HEK293 (cell line): ENCODE measurements around the gene TSHZ2.

ENCODE experiments used
- OVOL3 ChIP-seq: fragments of 450-650 bp; formaldehyde crosslinking; IDR thresholded peaks from 2 replicates; pipeline ENCODE4 v1.5.1; 2016; ENCODE audit warnings: missing biosample characterization, missing genetic modification characterization
- SP7 ChIP-seq: fragments of 450-650 bp; formaldehyde crosslinking; IDR thresholded peaks from 2 replicates; pipeline ENCODE4 v1.5.1; 2016; ENCODE audit warnings: missing biosample characterization, missing genetic modification characterization
- ZFP37 ChIP-seq: fragments of 450-650 bp; formaldehyde crosslinking; IDR thresholded peaks from 2 replicates; pipeline ENCODE4 v1.5.1; 2016; ENCODE audit warnings: missing biosample characterization, missing genetic modification characterization
- ZFP41 ChIP-seq: fragments of 450-650 bp; formaldehyde crosslinking; IDR thresholded peaks from 2 replicates; pipeline ENCODE4 v1.5.1; 2016; ENCODE audit warnings: missing biosample characterization, missing genetic modification characterization, borderline replicate concordance
- ZNF157 ChIP-seq: fragments of 450-650 bp; formaldehyde crosslinking; IDR thresholded peaks from 2 replicates; pipeline ENCODE4 v1.5.1; 2016; ENCODE audit warnings: missing biosample characterization, missing genetic modification characterization
- ZNF391 ChIP-seq: fragments of 450-650 bp; formaldehyde crosslinking; IDR thresholded peaks from 2 replicates; pipeline ENCODE4 v1.5.1; 2016; ENCODE audit warnings: low read depth, missing biosample characterization, missing genetic modification characterization, borderline replicate concordance
- ZNF423 ChIP-seq: fragments of 450-650 bp; formaldehyde crosslinking; IDR thresholded peaks from 2 replicates; pipeline ENCODE4 v1.5.1; 2016; ENCODE audit warnings: missing biosample characterization, missing genetic modification characterization
- ZNF510 ChIP-seq: fragments of 450-650 bp; formaldehyde crosslinking; IDR thresholded peaks from 2 replicates; pipeline ENCODE4 v1.5.1; 2018; ENCODE audit warnings: mild to moderate bottlenecking, missing genetic modification characterization, missing biosample characterization; ENCODE audit not compliant: insufficient replicate concordance
- ZNF529 ChIP-seq: fragments of 450-650 bp; formaldehyde crosslinking; IDR thresholded peaks from 2 replicates; pipeline ENCODE4 v1.5.1; 2017; ENCODE audit warnings: missing genetic modification characterization, missing biosample characterization; ENCODE audit not compliant: insufficient replicate concordance
- ZNF558 ChIP-seq: fragments of 450-650 bp; formaldehyde crosslinking; IDR thresholded peaks from 2 replicates; pipeline ENCODE4 v1.5.1; 2016; ENCODE audit warnings: missing biosample characterization, missing genetic modification characterization
- ZNF623 ChIP-seq: fragments of 450-650 bp; formaldehyde crosslinking; IDR thresholded peaks from 2 replicates; pipeline ENCODE4 v1.5.1; 2016; ENCODE audit warnings: missing biosample characterization, missing genetic modification characterization
- ZNF837 ChIP-seq: fragments of 450-650 bp; formaldehyde crosslinking; IDR thresholded peaks from 2 replicates; pipeline ENCODE4 v1.5.1; 2016; ENCODE audit warnings: missing biosample characterization, missing genetic modification characterization
- TF ChIP-seq, protein P1 (sequence below): fragments of 450-650 bp; formaldehyde crosslinking; IDR thresholded peaks from 2 replicates; pipeline ENCODE4 v1.5.1; 2016; ENCODE audit warnings: missing biosample characterization, missing genetic modification characterization, borderline replicate concordance
- TF ChIP-seq, protein P2 (sequence below): fragments of 450-650 bp; formaldehyde crosslinking; IDR thresholded peaks from 2 replicates; pipeline ENCODE4 v1.5.1; 2016; ENCODE audit warnings: missing biosample characterization, missing genetic modification characterization
- TF ChIP-seq, protein P3 (sequence below): fragments of 450-650 bp; formaldehyde crosslinking; IDR thresholded peaks from 2 replicates; pipeline ENCODE4 v1.5.1; 2017; ENCODE audit warnings: missing biosample characterization, missing genetic modification characterization
- TF ChIP-seq, protein P4 (sequence below): fragments of 450-650 bp; formaldehyde crosslinking; IDR thresholded peaks from 2 replicates; pipeline ENCODE4 v1.5.1; 2016; ENCODE audit warnings: missing biosample characterization, missing genetic modification characterization
- TF ChIP-seq, protein P5 (sequence below): fragments of 450-650 bp; formaldehyde crosslinking; IDR thresholded peaks from 2 replicates; pipeline ENCODE4 v1.5.1; 2017; ENCODE audit warnings: missing biosample characterization, missing genetic modification characterization
- TF ChIP-seq, protein P6 (sequence below): fragments of 450-650 bp; formaldehyde crosslinking; IDR thresholded peaks from 2 replicates; pipeline ENCODE4 v1.5.1; 2016; ENCODE audit warnings: missing biosample characterization, missing genetic modification characterization, borderline replicate concordance
- TF ChIP-seq, protein P7 (sequence below): fragments of 450-650 bp; formaldehyde crosslinking; IDR thresholded peaks from 2 replicates; pipeline ENCODE4 v1.5.1; 2016; ENCODE audit warnings: missing biosample characterization, missing genetic modification characterization
- TF ChIP-seq, protein P8 (sequence below): fragments of 450-650 bp; formaldehyde crosslinking; IDR thresholded peaks from 2 replicates; pipeline ENCODE4 v1.5.1; 2016; ENCODE audit warnings: missing biosample characterization, missing genetic modification characterization

TSHZ2 gene

DNA sequence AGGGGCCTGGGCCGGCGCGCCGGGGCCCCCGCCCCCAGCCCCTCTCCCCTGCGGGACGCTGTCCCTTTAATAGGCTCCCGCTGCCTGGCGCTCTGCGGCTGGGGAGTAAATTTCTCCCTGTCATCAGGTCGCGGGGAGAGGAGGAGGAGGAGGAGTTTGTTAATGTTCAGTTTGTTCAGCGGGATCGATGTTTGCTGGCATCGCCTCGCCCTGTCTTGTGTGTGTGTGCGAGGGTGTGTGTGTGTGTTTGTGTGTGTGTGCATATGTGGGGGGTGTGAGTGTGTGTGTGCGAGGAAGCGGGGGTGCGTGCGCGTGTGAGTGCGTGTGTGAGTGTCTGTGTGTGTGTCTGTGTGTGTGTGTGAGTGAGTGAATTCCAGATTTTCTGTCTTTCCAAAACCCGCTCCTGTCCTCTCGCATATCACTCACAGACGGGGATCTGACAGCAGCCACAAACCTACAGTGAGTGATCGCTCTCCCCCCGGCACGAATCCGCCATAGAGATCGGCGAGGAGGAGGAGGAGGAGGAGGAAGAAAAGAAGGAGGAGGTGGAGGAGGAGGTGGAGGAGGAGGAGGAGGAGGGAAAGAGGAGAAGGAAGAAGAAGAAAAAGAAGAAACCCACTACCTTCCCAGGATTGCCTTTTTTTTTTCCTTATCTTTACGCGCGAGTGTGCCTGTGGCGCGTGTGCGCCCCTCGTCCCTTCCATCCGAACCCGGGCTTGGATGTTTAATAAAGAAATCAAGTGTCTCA, at the start of gene TSHZ2 (continued):
- TF ChIP-seq ZNF623 (tag by site-specific recombination) (no peak), ZNF423 (tag by site-specific recombination) (no peak), ZNF391 (peak; percentile 88; the same call in 1 of the 2 replicates), ZNF157 (tag by site-specific recombination) (no peak), OVOL3 (tag by site-specific recombination) (no peak), ZNF529 (tag by site-specific recombination) (no peak), SP7 (tag by site-specific recombination) (peak; percentile 98), ZNF510 (tag by site-specific recombination) (no peak), ZNF558 (no peak), ZFP41 (tag by site-specific recombination) (peak; percentile 33; the same call in 1 of the 2 replicates), ZFP37 (tag by site-specific recombination) (peak; percentile 94), ZNF837 (tag by site-specific recombination) (no peak)
- TF ChIP-seq, protein P1, sequence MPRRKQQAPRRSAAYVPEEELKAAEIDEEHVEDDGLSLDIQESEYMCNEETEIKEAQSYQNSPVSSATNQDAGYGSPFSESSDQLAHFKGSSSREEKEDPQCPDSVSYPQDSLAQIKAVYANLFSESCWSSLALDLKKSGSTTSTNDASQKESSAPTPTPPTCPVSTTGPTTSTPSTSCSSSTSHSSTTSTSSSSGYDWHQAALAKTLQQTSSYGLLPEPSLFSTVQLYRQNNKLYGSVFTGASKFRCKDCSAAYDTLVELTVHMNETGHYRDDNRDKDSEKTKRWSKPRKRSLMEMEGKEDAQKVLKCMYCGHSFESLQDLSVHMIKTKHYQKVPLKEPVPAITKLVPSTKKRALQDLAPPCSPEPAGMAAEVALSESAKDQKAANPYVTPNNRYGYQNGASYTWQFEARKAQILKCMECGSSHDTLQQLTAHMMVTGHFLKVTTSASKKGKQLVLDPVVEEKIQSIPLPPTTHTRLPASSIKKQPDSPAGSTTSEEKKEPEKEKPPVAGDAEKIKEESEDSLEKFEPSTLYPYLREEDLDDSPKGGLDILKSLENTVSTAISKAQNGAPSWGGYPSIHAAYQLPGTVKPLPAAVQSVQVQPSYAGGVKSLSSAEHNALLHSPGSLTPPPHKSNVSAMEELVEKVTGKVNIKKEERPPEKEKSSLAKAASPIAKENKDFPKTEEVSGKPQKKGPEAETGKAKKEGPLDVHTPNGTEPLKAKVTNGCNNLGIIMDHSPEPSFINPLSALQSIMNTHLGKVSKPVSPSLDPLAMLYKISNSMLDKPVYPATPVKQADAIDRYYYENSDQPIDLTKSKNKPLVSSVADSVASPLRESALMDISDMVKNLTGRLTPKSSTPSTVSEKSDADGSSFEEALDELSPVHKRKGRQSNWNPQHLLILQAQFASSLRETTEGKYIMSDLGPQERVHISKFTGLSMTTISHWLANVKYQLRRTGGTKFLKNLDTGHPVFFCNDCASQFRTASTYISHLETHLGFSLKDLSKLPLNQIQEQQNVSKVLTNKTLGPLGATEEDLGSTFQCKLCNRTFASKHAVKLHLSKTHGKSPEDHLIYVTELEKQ (tag by site-specific recombination) = peak; percentile 92
- TF ChIP-seq, protein P2, sequence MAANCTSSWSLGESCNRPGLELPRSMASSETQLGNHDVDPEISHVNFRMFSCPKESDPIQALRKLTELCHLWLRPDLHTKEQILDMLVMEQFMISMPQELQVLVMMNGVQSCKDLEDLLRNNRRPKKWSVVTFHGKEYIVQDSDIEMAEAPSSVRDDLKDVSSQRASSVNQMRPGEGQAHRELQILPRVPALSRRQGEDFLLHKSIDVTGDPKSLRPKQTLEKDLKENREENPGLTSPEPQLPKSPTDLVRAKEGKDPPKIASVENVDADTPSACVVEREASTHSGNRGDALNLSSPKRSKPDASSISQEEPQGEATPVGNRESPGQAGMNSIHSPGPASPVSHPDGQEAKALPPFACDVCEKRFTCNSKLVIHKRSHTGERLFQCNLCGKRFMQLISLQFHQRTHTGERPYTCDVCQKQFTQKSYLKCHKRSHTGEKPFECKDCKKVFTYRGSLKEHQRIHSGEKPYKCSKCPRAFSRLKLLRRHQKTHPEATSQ (tag by site-specific recombination) = peak; percentile 95; the same call in 1 of the 2 replicates
- TF ChIP-seq, protein P3, sequence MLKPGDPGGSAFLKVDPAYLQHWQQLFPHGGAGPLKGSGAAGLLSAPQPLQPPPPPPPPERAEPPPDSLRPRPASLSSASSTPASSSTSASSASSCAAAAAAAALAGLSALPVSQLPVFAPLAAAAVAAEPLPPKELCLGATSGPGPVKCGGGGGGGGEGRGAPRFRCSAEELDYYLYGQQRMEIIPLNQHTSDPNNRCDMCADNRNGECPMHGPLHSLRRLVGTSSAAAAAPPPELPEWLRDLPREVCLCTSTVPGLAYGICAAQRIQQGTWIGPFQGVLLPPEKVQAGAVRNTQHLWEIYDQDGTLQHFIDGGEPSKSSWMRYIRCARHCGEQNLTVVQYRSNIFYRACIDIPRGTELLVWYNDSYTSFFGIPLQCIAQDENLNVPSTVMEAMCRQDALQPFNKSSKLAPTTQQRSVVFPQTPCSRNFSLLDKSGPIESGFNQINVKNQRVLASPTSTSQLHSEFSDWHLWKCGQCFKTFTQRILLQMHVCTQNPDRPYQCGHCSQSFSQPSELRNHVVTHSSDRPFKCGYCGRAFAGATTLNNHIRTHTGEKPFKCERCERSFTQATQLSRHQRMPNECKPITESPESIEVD (tag by site-specific recombination) = no peak
- TF ChIP-seq, protein P4, sequence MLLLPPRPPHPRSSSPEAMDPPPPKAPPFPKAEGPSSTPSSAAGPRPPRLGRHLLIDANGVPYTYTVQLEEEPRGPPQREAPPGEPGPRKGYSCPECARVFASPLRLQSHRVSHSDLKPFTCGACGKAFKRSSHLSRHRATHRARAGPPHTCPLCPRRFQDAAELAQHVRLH = peak; percentile 94
- TF ChIP-seq, protein P5, sequence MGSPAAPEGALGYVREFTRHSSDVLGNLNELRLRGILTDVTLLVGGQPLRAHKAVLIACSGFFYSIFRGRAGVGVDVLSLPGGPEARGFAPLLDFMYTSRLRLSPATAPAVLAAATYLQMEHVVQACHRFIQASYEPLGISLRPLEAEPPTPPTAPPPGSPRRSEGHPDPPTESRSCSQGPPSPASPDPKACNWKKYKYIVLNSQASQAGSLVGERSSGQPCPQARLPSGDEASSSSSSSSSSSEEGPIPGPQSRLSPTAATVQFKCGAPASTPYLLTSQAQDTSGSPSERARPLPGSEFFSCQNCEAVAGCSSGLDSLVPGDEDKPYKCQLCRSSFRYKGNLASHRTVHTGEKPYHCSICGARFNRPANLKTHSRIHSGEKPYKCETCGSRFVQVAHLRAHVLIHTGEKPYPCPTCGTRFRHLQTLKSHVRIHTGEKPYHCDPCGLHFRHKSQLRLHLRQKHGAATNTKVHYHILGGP = peak; percentile 48; the same call in 1 of the 2 replicates
- TF ChIP-seq, protein P6, sequence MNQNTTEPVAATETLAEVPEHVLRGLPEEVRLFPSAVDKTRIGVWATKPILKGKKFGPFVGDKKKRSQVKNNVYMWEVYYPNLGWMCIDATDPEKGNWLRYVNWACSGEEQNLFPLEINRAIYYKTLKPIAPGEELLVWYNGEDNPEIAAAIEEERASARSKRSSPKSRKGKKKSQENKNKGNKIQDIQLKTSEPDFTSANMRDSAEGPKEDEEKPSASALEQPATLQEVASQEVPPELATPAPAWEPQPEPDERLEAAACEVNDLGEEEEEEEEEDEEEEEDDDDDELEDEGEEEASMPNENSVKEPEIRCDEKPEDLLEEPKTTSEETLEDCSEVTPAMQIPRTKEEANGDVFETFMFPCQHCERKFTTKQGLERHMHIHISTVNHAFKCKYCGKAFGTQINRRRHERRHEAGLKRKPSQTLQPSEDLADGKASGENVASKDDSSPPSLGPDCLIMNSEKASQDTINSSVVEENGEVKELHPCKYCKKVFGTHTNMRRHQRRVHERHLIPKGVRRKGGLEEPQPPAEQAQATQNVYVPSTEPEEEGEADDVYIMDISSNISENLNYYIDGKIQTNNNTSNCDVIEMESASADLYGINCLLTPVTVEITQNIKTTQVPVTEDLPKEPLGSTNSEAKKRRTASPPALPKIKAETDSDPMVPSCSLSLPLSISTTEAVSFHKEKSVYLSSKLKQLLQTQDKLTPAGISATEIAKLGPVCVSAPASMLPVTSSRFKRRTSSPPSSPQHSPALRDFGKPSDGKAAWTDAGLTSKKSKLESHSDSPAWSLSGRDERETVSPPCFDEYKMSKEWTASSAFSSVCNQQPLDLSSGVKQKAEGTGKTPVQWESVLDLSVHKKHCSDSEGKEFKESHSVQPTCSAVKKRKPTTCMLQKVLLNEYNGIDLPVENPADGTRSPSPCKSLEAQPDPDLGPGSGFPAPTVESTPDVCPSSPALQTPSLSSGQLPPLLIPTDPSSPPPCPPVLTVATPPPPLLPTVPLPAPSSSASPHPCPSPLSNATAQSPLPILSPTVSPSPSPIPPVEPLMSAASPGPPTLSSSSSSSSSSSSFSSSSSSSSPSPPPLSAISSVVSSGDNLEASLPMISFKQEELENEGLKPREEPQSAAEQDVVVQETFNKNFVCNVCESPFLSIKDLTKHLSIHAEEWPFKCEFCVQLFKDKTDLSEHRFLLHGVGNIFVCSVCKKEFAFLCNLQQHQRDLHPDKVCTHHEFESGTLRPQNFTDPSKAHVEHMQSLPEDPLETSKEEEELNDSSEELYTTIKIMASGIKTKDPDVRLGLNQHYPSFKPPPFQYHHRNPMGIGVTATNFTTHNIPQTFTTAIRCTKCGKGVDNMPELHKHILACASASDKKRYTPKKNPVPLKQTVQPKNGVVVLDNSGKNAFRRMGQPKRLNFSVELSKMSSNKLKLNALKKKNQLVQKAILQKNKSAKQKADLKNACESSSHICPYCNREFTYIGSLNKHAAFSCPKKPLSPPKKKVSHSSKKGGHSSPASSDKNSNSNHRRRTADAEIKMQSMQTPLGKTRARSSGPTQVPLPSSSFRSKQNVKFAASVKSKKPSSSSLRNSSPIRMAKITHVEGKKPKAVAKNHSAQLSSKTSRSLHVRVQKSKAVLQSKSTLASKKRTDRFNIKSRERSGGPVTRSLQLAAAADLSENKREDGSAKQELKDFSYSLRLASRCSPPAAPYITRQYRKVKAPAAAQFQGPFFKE (tag by site-specific recombination) = no peak
- TF ChIP-seq, protein P7, sequence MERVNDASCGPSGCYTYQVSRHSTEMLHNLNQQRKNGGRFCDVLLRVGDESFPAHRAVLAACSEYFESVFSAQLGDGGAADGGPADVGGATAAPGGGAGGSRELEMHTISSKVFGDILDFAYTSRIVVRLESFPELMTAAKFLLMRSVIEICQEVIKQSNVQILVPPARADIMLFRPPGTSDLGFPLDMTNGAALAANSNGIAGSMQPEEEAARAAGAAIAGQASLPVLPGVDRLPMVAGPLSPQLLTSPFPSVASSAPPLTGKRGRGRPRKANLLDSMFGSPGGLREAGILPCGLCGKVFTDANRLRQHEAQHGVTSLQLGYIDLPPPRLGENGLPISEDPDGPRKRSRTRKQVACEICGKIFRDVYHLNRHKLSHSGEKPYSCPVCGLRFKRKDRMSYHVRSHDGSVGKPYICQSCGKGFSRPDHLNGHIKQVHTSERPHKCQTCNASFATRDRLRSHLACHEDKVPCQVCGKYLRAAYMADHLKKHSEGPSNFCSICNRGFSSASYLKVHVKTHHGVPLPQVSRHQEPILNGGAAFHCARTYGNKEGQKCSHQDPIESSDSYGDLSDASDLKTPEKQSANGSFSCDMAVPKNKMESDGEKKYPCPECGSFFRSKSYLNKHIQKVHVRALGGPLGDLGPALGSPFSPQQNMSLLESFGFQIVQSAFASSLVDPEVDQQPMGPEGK (tag by site-specific recombination) = peak; percentile 98
- TF ChIP-seq, protein P8, sequence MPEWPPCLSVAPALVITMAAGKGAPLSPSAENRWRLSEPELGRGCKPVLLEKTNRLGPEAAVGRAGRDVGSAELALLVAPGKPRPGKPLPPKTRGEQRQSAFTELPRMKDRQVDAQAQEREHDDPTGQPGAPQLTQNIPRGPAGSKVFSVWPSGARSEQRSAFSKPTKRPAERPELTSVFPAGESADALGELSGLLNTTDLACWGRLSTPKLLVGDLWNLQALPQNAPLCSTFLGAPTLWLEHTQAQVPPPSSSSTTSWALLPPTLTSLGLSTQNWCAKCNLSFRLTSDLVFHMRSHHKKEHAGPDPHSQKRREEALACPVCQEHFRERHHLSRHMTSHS (tag by site-specific recombination) = peak; percentile 83; the same call in 1 of the 2 replicates
